H1 (cell line): ENCODE results near the gene C6orf163. TPM values are rescaled to one million over a fixed set of nuclear protein-coding genes. Genes with fewer than 3 reads are reported as not detected.

Experiments
- CTCF ChIA-PET: fragments of 300-600 bp; sonication (Branson Sonifier 250); formaldehyde crosslinking; loops from one replicate; lab custom pipeline; 2021; ENCODE audit not compliant: partially characterized antibody; lab: Charles Lee
- POLR2A ChIA-PET: fragments of 300-600 bp; sonication (Branson Sonifier 250); formaldehyde crosslinking; loops from one replicate; lab custom pipeline; 2021; ENCODE audit warnings: inconsistent platforms; ENCODE audit not compliant: partially characterized antibody; lab: Charles Lee
- DNase-seq, 2 experiments: peaks; one replicate each; pipeline versions ENCODE4 v3.0.0 to v3.0.0-alpha.2; 2010 to 2022; ENCODE audit warnings: low spot score in 2 of 2, low read depth in 1 of 2, mixed read lengths in 1 of 2
- FAIRE-seq: peaks from 2 replicates; lab custom pipeline; 2011; peaks lifted over from hg19 to GRCh38; lab: Jason Lieb, UNC
- H2AFZ ChIP-seq: 2 replicates; pipeline ENCODE4 v1.8.1; 2012; ENCODE audit warnings: low read length, inconsistent platforms
- H2AK5ac ChIP-seq: 2 replicates; pipeline ENCODE4 v1.6.1; 2013; ENCODE audit warnings: low read depth, low read length
- H2BK120ac ChIP-seq: replicated peaks from 2 replicates; pipeline ENCODE3; 2013; ENCODE audit warnings: low read depth, low read length, inconsistent platforms
- H2BK12ac ChIP-seq: 2 replicates; pipeline ENCODE4 v1.6.1; 2013; ENCODE audit warnings: low read depth, low read length
- H2BK15ac ChIP-seq: 2 replicates; pipeline ENCODE4 v1.6.1; 2013; ENCODE audit warnings: low read length
- H2BK20ac ChIP-seq: 2 replicates; pipeline ENCODE4 v1.6.1; 2013; ENCODE audit warnings: low read length
- H2BK5ac ChIP-seq: 2 replicates; pipeline ENCODE4 v1.6.1; 2013; ENCODE audit warnings: low read depth, low read length
- H3K14ac ChIP-seq: 2 replicates; pipeline ENCODE4 v1.6.1; 2013; ENCODE audit warnings: inconsistent platforms; ENCODE audit not compliant: insufficient read length
- H3K18ac ChIP-seq: 2 replicates; pipeline ENCODE4 v1.6.1; 2013; ENCODE audit warnings: low read length; ENCODE audit errors: extremely low read depth
- H3K23ac ChIP-seq: 2 replicates; pipeline ENCODE4 v1.6.1; 2013; ENCODE audit warnings: inconsistent platforms; ENCODE audit not compliant: insufficient read length
- H3K23me2 ChIP-seq: 2 replicates; pipeline ENCODE4 v1.6.1; 2013; ENCODE audit warnings: low read depth, low read length
- H3K27ac ChIP-seq: 2 replicates; pipeline ENCODE4 v1.6.1; 2011; ENCODE audit warnings: low read depth, low read length, inconsistent platforms
- H3K27me3 ChIP-seq, 4 experiments: replicated peaks in 1 of 4; 1 replicate in 1 of 4; 2 replicates in 3 of 4; pipeline versions ENCODE4 v1.6.1 to v1.8.1; 2011 to 2013; ENCODE audit warnings: low read length in 3 of 4, mild to moderate bottlenecking in 3 of 4, inconsistent platforms in 2 of 4, mixed read lengths in 2 of 4, moderate library complexity in 1 of 4; ENCODE audit not compliant: control insufficient read depth in 3 of 4, insufficient read depth in 3 of 4; ENCODE audit errors: extremely low read depth in 1 of 4
- H3K36me3 ChIP-seq, 4 experiments: 2 replicates each; pipeline versions ENCODE4 v1.6.1 to v1.8.1; 2011 to 2013; ENCODE audit warnings: mild to moderate bottlenecking in 4 of 4, low read length in 3 of 4, moderate library complexity in 2 of 4, control low read depth in 1 of 4, inconsistent platforms in 1 of 4; ENCODE audit not compliant: insufficient read depth in 4 of 4, control insufficient read depth in 2 of 4
- H3K4ac ChIP-seq: replicated peaks from 2 replicates; pipeline ENCODE3; 2013; ENCODE audit warnings: low read length, low read depth, mixed read lengths, inconsistent platforms; ENCODE audit not compliant: insufficient read length
- H3K4me1 ChIP-seq, 4 experiments: replicated peaks in 1 of 4; 1 replicate in 1 of 4; 2 replicates in 3 of 4; pipeline versions ENCODE4 v1.6.1 to v1.8.1; 2011 to 2013; ENCODE audit warnings: low read length in 3 of 4, inconsistent platforms in 2 of 4, mixed read lengths in 1 of 4; ENCODE audit not compliant: insufficient read depth in 4 of 4, control insufficient read depth in 3 of 4
- H3K4me2 ChIP-seq, 2 experiments: 2 replicates each; pipeline versions ENCODE4 v1.6.1 to v1.8.1; 2011 to 2013; ENCODE audit warnings: low read depth in 2 of 2, low read length in 2 of 2, control low read depth in 1 of 2, inconsistent platforms in 1 of 2, mild to moderate bottlenecking in 1 of 2; ENCODE audit not compliant: insufficient read depth in 1 of 2
- H3K4me3 ChIP-seq, 4 experiments: fragments of 200-600, 300-600 bp in 1 of 4; sonication (generic), shearing (Covaris generic), sonication (Bioruptor Twin) in 1 of 4; 2 replicates each; pipeline versions ENCODE4 v1.5.1 to v1.8.1; 2011 to 2016; ENCODE audit warnings: low read length in 4 of 4, low read depth in 3 of 4, control low read depth in 2 of 4, inconsistent platforms in 2 of 4, mild to moderate bottlenecking in 2 of 4, mixed read lengths in 1 of 4, moderate library complexity in 1 of 4; ENCODE audit not compliant: insufficient read depth in 2 of 4; ENCODE audit errors: extremely low read depth in 1 of 4
- H3K56ac ChIP-seq: replicated peaks from 2 replicates; pipeline ENCODE3; 2013; ENCODE audit warnings: low read depth, mild to moderate bottlenecking, mixed read lengths, low read length, inconsistent platforms; ENCODE audit not compliant: insufficient read length
- H3K79me1 ChIP-seq: 2 replicates; pipeline ENCODE4 v1.6.1; 2013; ENCODE audit warnings: low read depth, low read length, control low read depth
- H3K79me2 ChIP-seq, 2 experiments: 2 replicates each; pipeline versions ENCODE4 v1.6.1 to v1.8.1; 2012 to 2013; ENCODE audit warnings: low read length in 2 of 2, mild to moderate bottlenecking in 2 of 2, inconsistent platforms in 1 of 2; ENCODE audit not compliant: insufficient read depth in 2 of 2, control insufficient read depth in 1 of 2
- H3K9ac ChIP-seq, 4 experiments: replicated peaks in 1 of 4; 1 replicate in 1 of 4; 2 replicates in 3 of 4; pipeline versions ENCODE4 v1.6.1 to v1.8.1; 2011 to 2013; ENCODE audit warnings: low read depth in 3 of 4, low read length in 3 of 4, control low read depth in 2 of 4, mild to moderate bottlenecking in 2 of 4, moderate library complexity in 2 of 4, inconsistent platforms in 1 of 4; ENCODE audit errors: extremely low read depth in 1 of 4
- H3K9me3 ChIP-seq, 2 experiments: 2 replicates each; pipeline versions ENCODE4 v1.6.1 to v1.8.1; 2012 to 2013; ENCODE audit warnings: mild to moderate bottlenecking in 2 of 2, moderate library complexity in 2 of 2, control low read depth in 1 of 2, inconsistent platforms in 1 of 2, low read depth in 1 of 2, low read length in 1 of 2, mixed read lengths in 1 of 2; ENCODE audit not compliant: insufficient read depth in 2 of 2
- H4K20me1 ChIP-seq, 2 experiments: replicated peaks in 1 of 2; 2 replicates each; pipeline versions ENCODE3 to v1.8.1; 2011 to 2013; ENCODE audit warnings: inconsistent platforms in 2 of 2, low read length in 2 of 2, mild to moderate bottlenecking in 1 of 2; ENCODE audit not compliant: insufficient read depth in 2 of 2, control insufficient read depth in 1 of 2
- H4K5ac ChIP-seq: 2 replicates; pipeline ENCODE4 v1.6.1; 2013; ENCODE audit warnings: low read length, low read depth, mixed read lengths, inconsistent platforms; ENCODE audit not compliant: insufficient read length
- H4K8ac ChIP-seq: 2 replicates; pipeline ENCODE4 v1.8.0; 2013; ENCODE audit warnings: mild to moderate bottlenecking, moderate library complexity, low read length, inconsistent platforms; ENCODE audit not compliant: insufficient read depth; ENCODE audit errors: extremely low read depth
- H4K91ac ChIP-seq: replicated peaks from 2 replicates; pipeline ENCODE3; 2013; ENCODE audit warnings: low read length, mixed read lengths, inconsistent platforms; ENCODE audit not compliant: insufficient read length
- BACH1 ChIP-seq: IDR thresholded peaks from 2 replicates; pipeline ENCODE4 v1.6.1; 2012; ENCODE audit warnings: low read length, improper control_type of control experiment
- BCL11A ChIP-seq, 2 experiments: IDR thresholded peaks; one replicate each; pipeline ENCODE4 v1.6.1; 2011; ENCODE audit warnings: low read depth in 2 of 2, low read length in 2 of 2, mild to moderate bottlenecking in 2 of 2
- PHF8 ChIP-seq: fragments of 200-600 bp; sonication (generic); conservative IDR thresholded peaks from 2 replicates; pipeline ENCODE4 v1.7.1; 2012; ENCODE audit warnings: low read depth, mild to moderate bottlenecking, inconsistent platforms, low read length, moderate library complexity
- POLR2AphosphoS5 ChIP-seq: IDR thresholded peaks from 2 replicates; pipeline ENCODE4 v1.6.1; 2011; ENCODE audit warnings: low read depth, low read length
- POU5F1 ChIP-seq: IDR thresholded peaks from 2 replicates; pipeline ENCODE4 v1.6.1; 2011; ENCODE audit warnings: low read depth, mild to moderate bottlenecking, low read length, moderate library complexity
- SP1 ChIP-seq: IDR thresholded peaks from 2 replicates; pipeline ENCODE4 v1.6.1; 2011; ENCODE audit warnings: low read depth, low read length
- TAF1 ChIP-seq: IDR thresholded peaks from 2 replicates; pipeline ENCODE4 v1.6.1; 2011; ENCODE audit warnings: mild to moderate bottlenecking, low read depth, low read length
- TCF12 ChIP-seq: IDR thresholded peaks from 2 replicates; pipeline ENCODE4 v1.6.1; 2011; ENCODE audit warnings: low read depth, mild to moderate bottlenecking, low read length
- polyA plus RNA-seq, 7 experiments: library from polyadenylated mRNA; depleted of rRNA in 3 of 7; stranded (reverse) in 5 of 7; unstranded in 2 of 7; fragments of >200 nt in 5 of 7; fragments of 200-250 nt in 2 of 7; gene quantifications; 1 replicate in 5 of 7; 2 replicates in 1 of 7; 4 replicates in 1 of 7; pipeline versions ENCODE4 v1.2.1 to v1.2.3, GENCODE V29; 2011 to 2013; ENCODE audit warnings: missing spikeins in 2 of 7, mixed read lengths in 2 of 7
- total RNA-seq: library from RNA; stranded (reverse); fragmentation: NEBNext Ultra II Directional; extraction: Animal tissue kit (Norgen Biotek cat#: 25700); gene quantifications from 2 replicates; pipeline ENCODE4 v1.2.1, GENCODE V29; 2021

C6orf163 gene
- total and polyA plus RNA-seq, 2 of the 8 experiments (the other 6 are each of a cell fraction or from before 2014, with no cell fraction given): 0.36 to 1.5 TPM

GRCh38 chr6:87342829-87343228 is 1.8 kb upstream of the C6orf163 start:
- Histone ChIP-seq H2AK5ac (no peak overlapping the region), H2BK120ac (no peak overlapping the region), H4K91ac (no peak overlapping the region), H2AFZ (no peak overlapping the region), H3K4me2 (no peak overlapping the region), H4K5ac (no peak overlapping the region), H2BK20ac (no peak overlapping the region), H3K27me3 (no peaks in the 10 kb centered on the region), H2BK12ac (no peak overlapping the region), H4K20me1 (no peaks in the 10 kb centered on the region), H3K4me1 (no peaks in the 10 kb centered on the region), H2BK15ac (no peak overlapping the region), H3K79me2 (no peaks in the 10 kb centered on the region), H3K79me1 (no peaks in the 10 kb centered on the region), H3K9me3 (no peaks in the 10 kb centered on the region), H3K36me3 (no peaks in the 10 kb centered on the region), H2BK5ac (no peak overlapping the region), H3K4ac (no peak overlapping the region), H3K23ac (no peak overlapping the region), H3K27ac (no peak overlapping the region), H3K56ac (no peak overlapping the region), H4K8ac (no peak overlapping the region), H3K18ac (no peak overlapping the region), H3K23me2 (no peaks in the 10 kb centered on the region), H3K9ac (no peak overlapping the region), H3K4me3 (no peak overlapping the region), H3K14ac (no peak overlapping the region)
- ChIA-PET POLR2A (interaction anchor here (2.1 kb wide), 1 partner anchor 14 kb away, joined by 8 read pairs; the partner anchor contains the start of gene GJB7), CTCF (interaction anchor here (0.8 to 1.3 kb wide), 3 partner anchors 21 to 1528 kb away, joined by 3 read pairs; partner anchors contain the start of gene SMIM8)
- no peak for DNase-seq
- FAIRE-seq: no peak
- TF ChIP-seq TCF12 (no peak), TAF1 (no peak), POLR2AphosphoS5 (no peak), POU5F1 (no peak), PHF8 (no peak), SP1 (no peak), BACH1 (no peak), BCL11A (IDR thresholded peaks at IDR 0.05; ENCODE audit: low read depth in 2 of 2, low read length in 2 of 2) (no peak)
